Measurements from ENCODE around the gene MARF1.
"Not testable (repeated sequence)": the region's sequence is repeated elsewhere in the genome, so short reads cannot be mapped to it uniquely, and the experiment has no call there.

Gene MARF1

GRCh38 chr16:15650019-15650697 is 7.2 kb upstream of the MARF1 start, which contains the start of gene NDE1:
Gene NDE1 (plus strand): TSS chr16:15650245. CDS start chr16:15664779, 14,534 bp downstream.
- DNase-seq: peak; percentile 46

GRCh38 chr16:15649727-15650018 is 6.7 kb upstream of the MARF1 start:
- DNase-seq: no peak

- DNase-seq: not testable (repeated sequence)
These were observed 6.4 kb upstream of the MARF1 start for GRCh38 chr16:15649311-15649710.

GRCh38 chr16:15648135-15648730 is 5.3 kb upstream of the MARF1 start:
- DNase-seq: no peak

- no peak for DNase-seq
These were observed 4.5 kb upstream of the MARF1 start for GRCh38 chr16:15647294-15648014.

- DNase-seq: not testable (repeated sequence)
These were observed 3.8 kb upstream of the MARF1 start for GRCh38 chr16:15646557-15647293.

GRCh38 chr16:15644962-15645465 is 2.1 kb upstream of the MARF1 start:
- DNase-seq: not testable (repeated sequence)

- DNase-seq: no peak
These were observed 1.5 kb upstream of the MARF1 start for GRCh38 chr16:15644267-15644961.

- no peak for DNase-seq
These were observed 944 bp upstream of the MARF1 start for GRCh38 chr16:15643946-15644250.

- DNase-seq: peak; percentile 49
These were observed 352 bp downstream of the MARF1 start for GRCh38 chr16:15642557-15643047.

GRCh38 chr16:15641753-15642556 is 999 bp downstream of the MARF1 start:
- no peak for DNase-seq

GRCh38 chr16:15640966-15641365 is 2.0 kb downstream of the MARF1 start:
- DNase-seq: no peak

GRCh38 chr16:15639061-15639568 is 3.8 kb downstream of the MARF1 start:
- no peak for DNase-seq

- no peak for DNase-seq
These were observed 6.5 kb downstream of the MARF1 start for GRCh38 chr16:15636392-15636873.

GRCh38 chr16:15635926-15636325 is 7.0 kb downstream of the MARF1 start:
- no peak for DNase-seq

- no peak for DNase-seq
These were observed 11.1 kb downstream of the MARF1 start for GRCh38 chr16:15631730-15632409.

GRCh38 chr16:15621889-15622288 is 21.1 kb downstream of the MARF1 start:
- no peak for DNase-seq

- no peak for DNase-seq
These were observed 21.5 kb downstream of the MARF1 start for GRCh38 chr16:15621456-15621855.

- no peak for DNase-seq
These were observed 22.3 kb downstream of the MARF1 start for GRCh38 chr16:15620611-15621195.

GRCh38 chr16:15618392-15618791 is 24.6 kb downstream of the MARF1 start:
- no peak for DNase-seq
